ENCODE results near the gene DISC1.
"Not testable (repeated sequence)": the region's sequence is repeated elsewhere in the genome, so short reads cannot be mapped to it uniquely, and the experiment has no call there.

The DISC1 gene

DNA sequence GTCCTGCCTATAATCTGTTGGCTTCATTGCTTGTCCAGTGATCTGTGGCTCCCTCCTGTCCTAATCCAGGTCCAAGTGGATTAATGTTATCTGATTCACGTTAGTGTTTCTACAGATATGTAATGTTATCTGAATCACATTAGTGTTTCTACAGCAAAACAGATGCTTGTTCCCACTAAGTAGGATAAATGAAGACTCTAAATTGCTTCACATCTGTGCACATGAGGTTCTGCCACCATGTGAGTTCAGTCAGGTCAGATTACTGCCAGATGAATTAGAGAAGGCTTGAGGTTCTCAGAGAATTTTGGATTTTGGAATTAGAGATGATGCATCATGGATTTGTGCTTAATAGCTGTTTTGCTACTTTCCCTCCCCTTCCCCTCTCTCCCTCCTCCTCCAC is 13.2 kb downstream of the DISC1 start:
- DNase-seq = no peak

DNA sequence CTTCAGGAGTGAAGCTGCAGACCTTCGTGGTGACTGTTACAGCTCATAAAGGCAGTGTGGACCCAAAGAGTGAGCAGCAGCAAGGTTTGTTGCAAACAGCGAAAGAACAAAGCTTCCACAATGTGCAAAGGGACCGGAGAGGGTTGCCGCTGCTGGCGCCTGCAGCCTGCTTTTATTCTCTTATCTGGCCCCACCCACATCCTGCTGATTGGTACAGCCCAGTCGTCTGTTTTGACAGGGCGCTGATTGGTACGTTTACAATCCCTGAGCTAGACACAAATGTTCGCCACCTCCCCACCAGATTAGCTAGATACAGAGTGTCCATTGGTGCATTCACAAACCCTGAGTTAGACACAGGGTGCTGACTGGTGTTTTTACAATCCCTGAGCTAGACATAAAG is 14.9 kb downstream of the DISC1 start:
- DNase-seq = not testable (repeated sequence)

DNA sequence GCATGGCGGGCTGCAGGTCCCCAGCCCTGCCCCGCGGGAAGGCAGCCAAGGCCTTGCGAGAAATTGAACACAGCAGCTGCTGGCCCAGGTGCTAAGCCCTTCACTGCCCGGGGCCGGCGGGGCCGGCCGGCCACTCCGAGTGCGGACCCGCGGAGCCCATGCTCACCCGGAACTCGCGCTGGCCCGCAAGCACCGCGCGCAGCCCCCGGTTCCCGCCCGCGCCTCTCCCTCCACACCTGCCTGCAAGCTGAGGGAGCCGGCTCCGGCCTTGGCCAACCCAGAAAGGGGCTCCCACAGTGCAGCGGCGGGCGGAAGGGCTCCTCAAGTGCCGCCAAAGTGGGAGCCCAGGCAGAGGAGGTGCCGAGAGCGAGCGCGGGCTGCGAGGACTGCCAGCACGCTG is 15.5 kb downstream of the DISC1 start:
- DNase-seq = not testable (repeated sequence)

DNA sequence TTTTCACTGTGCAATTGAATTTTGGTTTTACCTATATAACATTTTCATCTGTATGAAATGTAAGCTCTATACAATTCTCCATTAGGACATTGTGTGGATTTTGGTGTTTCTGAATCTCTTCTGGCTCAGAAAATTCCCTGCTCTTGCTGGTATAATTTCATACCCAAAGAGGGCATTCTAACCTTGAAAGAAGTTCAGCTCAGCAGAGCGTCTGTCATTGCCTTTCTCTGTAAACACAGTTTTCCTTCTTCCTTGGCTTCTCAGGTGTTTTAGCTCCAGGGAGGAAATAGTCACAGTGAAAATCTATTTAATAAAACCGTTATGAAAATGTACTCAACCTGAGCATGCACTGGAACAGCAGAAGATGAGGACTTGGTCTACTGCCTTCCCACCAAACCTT is 16.0 kb downstream of the DISC1 start:
- DNase-seq = no peak

DNA sequence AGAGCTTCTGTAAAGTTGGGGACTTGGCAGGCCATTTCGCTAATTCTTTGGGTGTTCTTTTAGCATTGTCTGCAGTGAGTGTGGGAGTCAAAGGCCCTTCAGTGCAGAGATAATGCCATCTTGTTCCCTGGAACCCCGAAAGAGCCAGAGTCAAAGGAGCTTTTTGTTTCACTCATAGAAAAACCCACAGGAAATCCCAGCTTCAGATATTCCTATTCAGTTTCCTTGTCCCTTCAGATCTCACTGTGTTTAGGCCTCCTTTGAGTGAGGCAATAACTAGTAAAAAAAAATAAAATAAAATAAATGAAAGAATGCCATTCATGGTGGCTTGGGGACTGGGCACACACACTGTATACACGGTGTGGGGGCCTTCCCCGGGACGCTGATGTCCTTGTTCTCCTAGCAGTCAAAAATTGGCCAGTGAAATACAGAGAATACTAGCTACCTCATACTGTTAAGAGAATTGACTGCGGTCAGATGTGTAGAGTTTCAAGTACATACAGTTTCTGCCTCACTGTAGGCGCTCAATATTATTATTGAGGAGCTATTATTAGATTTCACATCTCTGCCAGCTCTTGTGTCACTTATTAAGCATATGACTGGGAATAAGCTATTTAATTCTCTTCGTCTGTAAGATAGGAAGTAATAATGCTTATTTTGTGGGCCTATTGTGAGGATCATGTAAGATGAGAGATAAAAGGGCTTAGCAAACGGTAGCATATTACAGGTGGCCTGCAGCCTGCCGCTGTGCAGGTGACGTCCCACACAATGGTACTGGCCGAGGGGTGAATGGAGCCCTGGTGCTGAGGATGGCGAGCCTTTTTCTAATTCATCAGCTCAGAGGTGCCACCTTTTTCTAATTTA is 16.7 kb downstream of the DISC1 start:
- DNase-seq = no peak

DNA sequence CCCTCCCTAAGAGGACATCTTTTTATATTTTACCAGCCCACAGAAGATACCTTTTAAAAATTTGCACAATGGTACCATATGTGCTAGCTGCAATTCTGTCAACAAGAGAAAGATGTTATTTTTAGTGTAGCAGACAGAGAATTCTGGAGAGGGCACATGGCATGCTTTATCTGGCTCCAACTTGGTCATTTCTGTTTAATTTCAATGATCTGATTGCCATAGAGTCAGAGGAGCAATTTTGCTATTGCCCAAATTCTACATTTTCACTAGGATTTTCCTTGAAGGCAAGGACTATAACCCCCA is 17.3 kb downstream of the DISC1 start:
- DNase-seq = no peak

DNA sequence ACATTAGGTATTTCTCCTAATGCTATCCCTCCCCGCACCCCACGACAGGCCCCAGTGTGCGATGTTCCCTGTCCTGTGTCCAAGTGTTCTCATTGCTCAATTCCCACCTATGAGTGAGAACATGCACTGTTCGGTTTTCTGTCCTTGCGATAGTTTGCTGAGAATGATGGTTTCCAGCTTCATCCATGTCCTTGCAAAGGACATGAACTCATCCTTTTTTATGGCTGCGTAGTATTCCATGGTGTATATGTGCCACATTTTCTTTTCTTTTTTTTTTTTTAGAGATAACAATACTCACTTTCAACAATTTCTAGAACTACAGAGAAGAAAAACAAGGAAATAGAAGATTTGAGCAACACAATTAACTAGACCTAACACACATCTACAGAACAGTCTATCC is 19.0 kb downstream of the DISC1 start:
- not testable (repeated sequence) for DNase-seq

DNA sequence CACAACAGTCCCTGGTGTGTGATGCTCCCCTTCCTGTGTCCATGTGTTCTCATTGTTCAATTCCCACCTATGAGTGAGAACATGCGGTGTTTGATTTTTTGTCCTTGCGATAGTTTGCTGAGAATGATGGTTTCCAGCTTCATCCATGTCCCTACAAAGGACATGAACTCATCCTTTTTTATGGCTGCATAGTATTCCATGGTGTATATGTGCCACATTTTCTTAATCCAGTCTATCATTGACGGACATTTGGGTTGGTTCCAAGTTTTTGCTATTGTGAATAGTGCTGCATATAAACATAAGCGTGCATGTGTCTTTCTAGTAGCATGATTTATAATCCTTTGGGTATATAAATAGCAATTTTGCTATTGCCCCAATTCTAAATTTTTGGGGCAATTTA is 19.6 kb downstream of the DISC1 start:
- DNase-seq = not testable (repeated sequence)

DNA sequence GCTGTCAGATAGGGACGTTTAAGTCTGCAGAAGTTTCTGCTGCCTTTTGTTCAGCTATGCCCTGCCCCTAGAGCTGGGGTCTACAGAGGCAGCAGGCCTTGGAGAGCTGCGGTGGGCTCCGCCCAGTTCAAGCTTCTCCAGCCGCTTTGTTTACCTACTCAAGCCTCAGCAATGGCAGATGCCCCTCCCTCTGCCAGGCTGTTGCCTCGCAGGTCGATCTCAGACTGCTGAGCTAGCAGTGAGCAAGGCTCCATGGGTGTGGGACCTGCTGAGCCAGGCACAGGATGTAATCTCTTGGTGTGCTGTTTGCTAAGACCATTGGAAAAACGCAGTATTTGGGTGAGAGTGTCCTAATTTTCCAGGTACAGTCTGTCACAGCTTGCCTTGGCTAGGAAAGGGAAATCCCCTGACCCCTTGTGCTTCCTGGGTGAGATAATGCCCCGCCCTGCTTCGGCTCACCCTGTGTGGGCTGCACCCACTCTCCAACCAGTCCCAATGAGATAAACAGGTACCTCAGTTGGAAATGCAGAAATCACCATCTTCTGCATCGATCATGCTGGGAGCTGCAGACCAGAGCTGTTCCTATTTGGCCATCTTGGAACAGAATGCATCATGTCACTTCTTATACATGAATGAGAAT is 25.2 kb downstream of the DISC1 start:
- not testable (repeated sequence) for DNase-seq

DNA sequence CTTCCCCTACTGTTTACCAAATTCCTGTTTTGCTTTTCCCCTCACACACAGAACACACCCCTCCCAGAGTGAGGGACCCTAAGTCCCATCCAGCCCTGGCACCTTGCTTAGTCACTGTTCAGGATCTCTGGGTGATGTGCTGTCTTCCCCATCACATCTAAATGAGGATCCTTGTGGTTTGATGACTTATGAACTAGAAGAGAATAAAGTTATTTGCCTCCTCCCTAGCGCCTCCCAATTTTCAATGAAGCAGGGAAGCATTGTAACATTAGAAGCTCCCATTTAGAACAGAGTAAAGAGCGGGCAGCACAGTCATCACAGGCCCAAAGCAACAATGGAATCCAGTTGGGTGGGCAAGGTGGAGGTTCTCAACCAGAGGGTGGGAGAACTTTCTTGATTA is 27.0 kb downstream of the DISC1 start:
- no peak for DNase-seq

DNA sequence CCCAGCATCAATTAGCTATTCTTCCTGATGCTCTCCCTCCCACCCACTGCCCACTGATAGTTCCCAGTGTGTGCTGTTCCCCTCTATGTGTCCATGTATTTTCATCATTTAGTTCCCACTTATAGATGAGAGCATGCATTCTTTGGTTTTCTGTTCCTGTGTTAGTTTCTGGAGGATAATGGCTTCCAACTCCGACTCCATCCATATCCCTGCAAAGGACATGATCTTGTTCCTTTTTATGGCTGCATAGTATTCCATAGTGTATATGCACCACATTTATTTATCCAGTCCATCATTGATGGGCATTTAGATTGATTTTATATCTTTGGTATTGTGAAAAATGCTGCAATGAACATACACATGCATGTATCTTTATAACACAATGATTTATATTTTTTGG is 30.2 kb downstream of the DISC1 start:
- DNase-seq = no peak

DNA sequence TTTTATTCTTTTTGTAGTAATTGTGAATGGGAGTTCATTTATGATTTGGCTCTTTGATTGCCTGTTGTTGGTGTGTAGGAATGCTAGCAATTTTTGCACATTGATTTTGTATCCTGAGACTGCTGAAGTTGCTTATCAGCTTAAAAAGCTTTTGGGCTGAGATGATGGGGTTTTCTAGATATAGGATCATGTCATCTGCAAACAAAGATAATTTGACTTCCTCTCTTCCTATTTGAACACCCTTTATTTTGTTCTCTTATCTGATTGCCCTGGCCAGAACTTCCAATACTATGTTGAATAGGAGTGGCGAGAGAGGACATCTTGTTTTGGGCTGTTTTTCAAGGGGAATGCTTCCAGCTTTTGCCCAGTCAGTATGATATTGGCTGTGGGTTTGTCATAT is 31.6 kb downstream of the DISC1 start:
- DNase-seq = not testable (repeated sequence)

DNA sequence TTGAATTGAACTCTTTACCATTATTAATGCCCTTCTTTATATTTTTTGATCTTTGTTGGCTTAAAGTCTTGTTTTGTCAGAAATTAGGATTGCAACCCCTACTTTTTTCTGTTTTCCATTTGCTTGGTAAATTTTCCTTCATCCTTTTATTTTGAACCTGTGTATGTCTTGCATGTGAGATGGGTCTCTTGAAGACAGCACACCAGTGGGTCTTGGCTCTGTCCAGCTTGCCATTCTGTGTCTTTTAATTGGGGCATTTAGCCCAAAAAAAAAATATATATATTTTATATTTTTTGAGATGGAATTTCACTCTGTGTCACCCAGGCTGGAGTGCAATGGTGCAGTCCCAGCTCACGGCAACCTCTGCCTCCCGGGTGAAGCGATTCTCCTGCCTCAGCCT is 33.6 kb downstream of the DISC1 start:
- DNase-seq = no peak

DNA sequence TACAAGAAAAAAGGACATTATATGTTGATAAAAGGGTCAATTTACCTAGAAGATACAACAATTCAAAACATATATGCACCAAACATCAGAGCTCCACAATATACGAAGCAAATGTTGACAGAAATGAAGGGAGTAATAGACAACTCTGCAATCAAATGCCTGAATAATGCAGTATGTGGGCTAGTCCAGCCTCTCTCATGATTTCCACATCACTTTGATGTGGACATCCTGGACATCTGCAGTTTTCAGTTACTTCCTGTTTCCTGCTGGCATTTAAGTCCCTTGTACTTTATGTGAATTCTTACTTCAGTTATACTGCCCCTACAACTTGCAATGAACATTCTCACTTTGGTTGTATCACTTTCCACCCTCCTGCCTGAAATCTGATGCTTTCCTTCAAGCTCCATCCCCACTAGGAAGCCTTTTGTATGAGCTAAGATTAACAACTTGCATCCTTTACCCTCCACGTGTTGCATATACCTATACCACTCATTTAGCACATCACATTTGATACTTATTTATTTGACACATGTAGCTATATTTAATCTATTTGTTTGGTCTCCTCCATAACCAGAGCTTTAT is 36.7 kb downstream of the DISC1 start:
- DNase-seq = no peak

DNA sequence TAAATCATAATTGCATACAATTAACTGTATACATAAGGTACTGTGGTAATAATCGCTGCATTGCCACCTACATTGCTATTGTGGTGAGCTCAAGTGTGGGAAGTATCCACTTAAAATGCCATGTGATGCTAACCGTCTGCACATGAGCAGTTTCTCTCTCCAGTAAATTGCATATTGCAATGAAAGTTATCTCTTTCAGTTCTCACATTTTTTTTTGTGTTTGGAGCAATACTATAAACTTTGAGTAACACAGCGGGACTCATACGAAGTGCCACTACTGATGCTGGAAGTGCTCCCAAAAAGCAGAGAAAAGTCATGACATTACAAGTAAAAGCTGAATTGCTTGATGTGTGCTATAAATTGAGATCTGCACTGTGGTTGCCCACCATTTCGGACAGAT is 38.5 kb downstream of the DISC1 start:
- DNase-seq = no peak

DNA sequence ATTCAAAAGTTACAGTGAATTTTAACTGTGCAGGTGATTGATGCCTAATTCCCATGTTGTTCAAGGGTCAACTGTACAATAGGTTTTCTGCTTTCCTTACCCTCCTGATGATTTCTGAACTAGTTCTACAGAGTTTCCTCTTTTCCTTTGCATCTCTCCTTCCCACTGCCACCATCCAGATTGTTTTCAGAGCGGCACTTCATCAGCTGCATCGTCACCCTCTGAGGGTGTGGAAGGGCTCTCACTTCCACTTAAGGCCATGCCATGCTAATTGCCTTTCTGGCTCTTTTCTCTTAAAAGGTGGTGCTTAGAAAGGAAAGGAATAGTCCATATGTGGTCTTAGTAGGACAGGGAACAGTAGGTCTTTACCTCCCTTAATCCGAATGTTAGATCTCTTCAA is 39.1 kb downstream of the DISC1 start:
- no peak for DNase-seq

DNA sequence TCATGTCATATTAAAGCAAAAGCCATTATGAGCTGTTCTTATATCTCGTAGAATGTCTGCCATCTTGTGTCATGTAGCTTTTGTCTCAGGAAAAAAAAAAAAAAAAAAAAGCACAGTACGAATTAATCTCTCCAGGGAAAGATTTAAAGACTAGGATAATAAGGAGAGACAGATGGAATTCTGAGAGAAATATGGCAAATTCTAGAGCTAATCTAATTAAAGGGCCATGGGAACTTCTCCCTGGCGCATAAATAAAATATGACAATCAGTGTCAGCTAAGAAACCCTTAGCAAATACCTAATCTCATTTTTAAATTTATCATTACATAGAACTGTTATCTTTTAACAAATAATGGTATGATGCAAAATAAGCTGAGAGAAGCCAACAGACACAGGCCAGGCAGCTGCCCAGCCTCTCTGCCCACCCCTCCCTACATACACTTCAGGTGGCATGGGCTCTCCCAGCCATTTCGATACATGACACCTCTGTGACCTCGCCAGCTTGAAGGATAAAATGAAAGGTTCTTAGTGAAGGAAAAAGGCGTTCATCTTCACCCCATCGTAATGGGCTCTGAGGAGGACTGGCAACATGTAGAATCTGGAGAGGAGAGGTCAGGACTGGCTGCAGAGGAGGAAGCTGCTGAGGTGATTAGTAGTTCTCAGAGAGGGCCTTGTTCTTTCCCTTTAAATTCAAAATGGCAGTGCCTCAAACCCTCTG is 39.8 kb downstream of the DISC1 start:
- no peak for DNase-seq

DNA sequence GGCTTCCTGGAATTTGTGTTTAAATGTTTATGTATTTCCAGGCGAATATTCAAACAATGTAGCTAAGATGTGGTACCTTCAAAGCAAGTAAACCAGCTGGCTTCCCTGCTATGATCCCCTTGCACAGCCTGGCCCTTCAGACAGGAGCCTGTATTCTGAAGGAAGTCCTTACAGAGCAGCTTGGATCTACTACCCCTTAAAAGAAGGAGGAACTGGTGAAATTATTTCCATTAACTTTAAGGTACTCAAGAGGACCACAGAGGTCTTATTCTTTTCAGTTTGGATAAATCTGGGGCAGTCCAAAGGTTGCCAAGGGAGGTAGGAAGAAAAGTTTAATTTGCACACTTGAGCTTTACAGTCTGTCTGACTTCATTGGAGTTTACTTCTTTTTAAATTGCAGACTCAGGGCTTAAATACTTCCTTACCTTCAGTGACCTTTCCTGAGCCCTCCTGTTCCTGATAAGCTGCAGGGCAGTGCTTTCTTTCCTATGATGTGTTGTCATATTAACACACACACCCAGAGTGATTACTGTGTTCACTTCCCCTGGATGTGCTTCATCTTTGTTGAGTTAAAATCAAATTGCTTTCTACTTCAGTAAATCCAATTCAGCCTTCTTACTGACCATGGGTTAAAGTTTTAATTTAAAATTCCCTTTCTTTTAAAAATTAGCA is 40.5 kb downstream of the DISC1 start:
- DNase-seq = no peak

DNA sequence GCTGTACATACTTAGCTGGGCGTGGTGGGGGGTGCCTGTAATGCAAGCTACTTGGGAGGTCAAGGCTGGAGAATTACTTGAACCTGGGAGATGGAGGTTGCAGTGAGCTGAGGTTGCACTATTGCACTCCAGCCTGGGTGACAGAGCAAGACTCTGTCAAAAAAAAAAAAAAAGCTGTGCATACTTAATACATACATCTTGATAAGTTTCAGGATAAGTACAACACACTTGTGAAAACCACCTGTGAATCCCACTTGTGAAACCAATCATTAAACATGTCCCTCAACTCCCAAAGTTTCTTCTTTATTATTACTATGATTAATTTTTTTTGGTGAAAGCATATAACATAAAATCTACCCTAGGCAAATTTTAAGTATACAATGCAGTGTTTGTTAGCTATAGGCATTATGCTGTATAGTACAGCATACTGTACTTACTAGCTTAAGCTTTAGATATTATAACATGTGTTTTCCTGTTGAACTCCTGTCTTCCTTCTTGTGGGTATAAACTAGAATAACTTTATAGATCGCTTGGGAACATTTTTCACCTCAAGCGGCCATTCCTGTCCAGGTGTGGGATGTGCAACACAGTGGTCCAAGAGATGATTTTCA is 41.4 kb downstream of the DISC1 start:
- DNase-seq = no peak

DNA sequence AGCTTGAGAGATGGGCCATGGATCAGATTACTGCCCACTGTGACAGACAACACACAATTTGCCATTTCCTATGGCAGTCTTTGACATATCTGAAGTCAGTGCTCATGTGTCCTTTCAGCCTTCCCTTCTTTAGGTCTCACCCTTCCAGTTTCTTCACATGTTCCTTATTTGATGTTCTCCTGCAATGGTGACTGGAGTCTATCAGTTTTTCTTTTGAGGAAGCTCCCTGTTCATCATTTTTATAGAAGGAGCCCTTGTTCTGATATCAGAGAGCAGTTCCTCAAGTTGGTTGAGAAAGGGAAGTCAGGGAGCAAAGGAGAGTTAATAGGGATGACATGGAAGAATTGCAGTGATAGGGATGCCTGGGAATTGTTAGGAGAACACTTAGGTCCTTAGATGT is 42.2 kb downstream of the DISC1 start:
- DNase-seq = no peak

DNA sequence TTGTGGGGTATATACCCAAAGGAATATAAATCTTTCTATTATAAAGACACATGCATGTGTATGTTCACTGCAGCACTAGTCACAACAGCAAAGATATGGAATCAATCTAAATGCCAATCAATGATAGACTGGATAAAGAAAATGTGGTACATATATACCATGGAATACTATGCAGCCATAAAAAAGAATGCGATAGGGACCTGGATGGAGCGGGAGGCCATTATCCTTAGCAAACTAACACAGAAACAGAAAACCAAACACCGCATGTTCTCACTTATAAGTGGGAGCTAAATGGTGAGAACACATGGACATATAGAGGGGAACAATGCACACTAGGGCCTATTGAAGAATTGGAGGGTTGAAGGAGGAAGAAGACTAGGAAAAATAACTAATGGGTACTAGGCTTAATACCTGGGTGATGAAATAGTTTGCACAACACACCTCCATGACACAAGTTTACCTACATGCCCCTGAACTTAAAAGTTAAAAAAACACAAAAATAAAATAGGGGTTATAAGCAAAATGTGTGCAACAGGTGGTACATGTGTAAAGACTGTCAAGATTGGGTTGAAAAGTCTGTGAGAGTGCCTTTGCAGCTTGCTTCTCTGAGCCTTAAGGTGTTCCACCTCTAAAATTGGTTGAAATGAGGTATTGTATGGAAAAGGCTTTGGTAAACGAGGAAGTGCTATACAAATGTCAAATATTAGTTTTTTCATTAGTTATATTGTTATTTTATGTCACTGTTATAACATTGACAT is 43.5 kb downstream of the DISC1 start:
- DNase-seq = not testable (repeated sequence)

DNA sequence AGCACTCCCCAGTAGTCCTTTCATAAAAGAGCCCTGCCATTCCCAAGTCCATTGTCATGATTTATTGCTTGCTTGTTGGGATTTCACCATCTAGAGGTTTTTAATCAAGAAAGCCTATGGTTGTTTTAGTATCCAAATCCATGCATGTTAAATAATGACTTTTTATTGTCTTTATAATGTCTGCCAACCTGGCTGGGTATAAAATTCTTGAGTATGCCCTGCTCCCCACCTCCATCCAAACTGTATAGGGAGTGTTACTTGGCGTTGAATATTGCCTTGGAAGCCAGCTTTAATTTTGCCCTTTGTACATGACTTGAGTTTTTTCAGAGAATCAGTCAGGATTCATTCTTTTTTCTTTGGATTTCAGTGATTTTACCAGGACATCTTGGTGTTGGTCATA is 44.2 kb downstream of the DISC1 start:
- no peak for DNase-seq

All from activated CD4-positive, alpha-beta T cell treated with anti-CD3 and anti-CD28 coated beads, Interleukin-2, amount 50 U/mL, for 1 hour (primary cell).